ENCODE results near the gene MFAP3L.

DNA sequence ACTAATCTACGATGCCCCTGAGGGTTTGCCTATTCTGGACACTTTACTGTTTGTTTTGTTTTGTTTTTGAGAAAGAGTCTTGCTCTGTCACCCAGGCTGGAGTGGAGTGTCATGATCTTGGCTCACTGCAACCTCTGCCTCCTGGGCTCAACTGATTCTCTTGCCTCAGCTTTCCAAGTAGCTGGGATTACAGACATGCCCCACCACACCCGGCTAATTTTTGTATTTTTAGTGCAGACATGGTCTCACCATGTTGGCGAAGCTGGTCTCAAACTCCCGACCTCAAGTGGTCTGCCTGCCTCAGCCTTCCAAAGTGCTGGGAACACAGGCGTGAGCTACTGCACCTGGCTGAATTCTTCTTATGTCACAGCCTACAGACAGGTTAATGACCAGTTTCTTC is 70.7 kb downstream of the MFAP3L start:
- TF ChIP-seq, protein P1, sequence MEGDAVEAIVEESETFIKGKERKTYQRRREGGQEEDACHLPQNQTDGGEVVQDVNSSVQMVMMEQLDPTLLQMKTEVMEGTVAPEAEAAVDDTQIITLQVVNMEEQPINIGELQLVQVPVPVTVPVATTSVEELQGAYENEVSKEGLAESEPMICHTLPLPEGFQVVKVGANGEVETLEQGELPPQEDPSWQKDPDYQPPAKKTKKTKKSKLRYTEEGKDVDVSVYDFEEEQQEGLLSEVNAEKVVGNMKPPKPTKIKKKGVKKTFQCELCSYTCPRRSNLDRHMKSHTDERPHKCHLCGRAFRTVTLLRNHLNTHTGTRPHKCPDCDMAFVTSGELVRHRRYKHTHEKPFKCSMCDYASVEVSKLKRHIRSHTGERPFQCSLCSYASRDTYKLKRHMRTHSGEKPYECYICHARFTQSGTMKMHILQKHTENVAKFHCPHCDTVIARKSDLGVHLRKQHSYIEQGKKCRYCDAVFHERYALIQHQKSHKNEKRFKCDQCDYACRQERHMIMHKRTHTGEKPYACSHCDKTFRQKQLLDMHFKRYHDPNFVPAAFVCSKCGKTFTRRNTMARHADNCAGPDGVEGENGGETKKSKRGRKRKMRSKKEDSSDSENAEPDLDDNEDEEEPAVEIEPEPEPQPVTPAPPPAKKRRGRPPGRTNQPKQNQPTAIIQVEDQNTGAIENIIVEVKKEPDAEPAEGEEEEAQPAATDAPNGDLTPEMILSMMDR (IDR thresholded peaks at IDR 0.05), result no peak
- no peak for TF ChIP-seq POLR2A (IDR thresholded peaks at IDR 0.05)
